ENCODE measurements around the gene GADL1. TPM values are rescaled to one million over a fixed set of nuclear protein-coding genes. Genes with fewer than 3 reads are reported as not detected.

GADL1 gene
- total RNA-seq, 2 donors from 2014 or later = not detected

- intact Hi-C loops (cut with DNase I) = no loop called here
- 68 to 81% methylated on average over 1 of the region's 1 CpG for WGBS, 2 donors
- H3K4me1 ChIP-seq = no peaks in the 10 kb centered on the region
- ATAC-seq = no peak
- no peak overlapping the region for H3K27ac ChIP-seq
- H3K4me3 ChIP-seq = no peak overlapping the region
- no peaks in the 10 kb centered on the region for H3K27me3 ChIP-seq
- no peak for DNase-seq
- TF ChIP-seq, protein P1, sequence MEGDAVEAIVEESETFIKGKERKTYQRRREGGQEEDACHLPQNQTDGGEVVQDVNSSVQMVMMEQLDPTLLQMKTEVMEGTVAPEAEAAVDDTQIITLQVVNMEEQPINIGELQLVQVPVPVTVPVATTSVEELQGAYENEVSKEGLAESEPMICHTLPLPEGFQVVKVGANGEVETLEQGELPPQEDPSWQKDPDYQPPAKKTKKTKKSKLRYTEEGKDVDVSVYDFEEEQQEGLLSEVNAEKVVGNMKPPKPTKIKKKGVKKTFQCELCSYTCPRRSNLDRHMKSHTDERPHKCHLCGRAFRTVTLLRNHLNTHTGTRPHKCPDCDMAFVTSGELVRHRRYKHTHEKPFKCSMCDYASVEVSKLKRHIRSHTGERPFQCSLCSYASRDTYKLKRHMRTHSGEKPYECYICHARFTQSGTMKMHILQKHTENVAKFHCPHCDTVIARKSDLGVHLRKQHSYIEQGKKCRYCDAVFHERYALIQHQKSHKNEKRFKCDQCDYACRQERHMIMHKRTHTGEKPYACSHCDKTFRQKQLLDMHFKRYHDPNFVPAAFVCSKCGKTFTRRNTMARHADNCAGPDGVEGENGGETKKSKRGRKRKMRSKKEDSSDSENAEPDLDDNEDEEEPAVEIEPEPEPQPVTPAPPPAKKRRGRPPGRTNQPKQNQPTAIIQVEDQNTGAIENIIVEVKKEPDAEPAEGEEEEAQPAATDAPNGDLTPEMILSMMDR (IDR thresholded peaks at IDR 0.05) = no peak
- TF ChIP-seq POLR2A (IDR thresholded peaks at IDR 0.05) = no peak
- no peaks in the 10 kb centered on the region for H3K36me3 ChIP-seq (replicated peaks in 1 of 2; ENCODE audit: insufficient read depth in 1 of 2, low read depth in 2 of 2)
- H3K9me3 ChIP-seq = no peaks in the 10 kb centered on the region
These were observed 161.3 kb downstream of the GADL1 start for GRCh38 chr3:30733209-30733608.

- Histone ChIP-seq H3K27ac (no peak overlapping the region), H3K27me3 (no peaks in the 10 kb centered on the region), H3K36me3 (replicated peaks in 1 of 2; ENCODE audit: insufficient read depth in 1 of 2, low read depth in 2 of 2) (no peaks in the 10 kb centered on the region), H3K4me1 (no peaks in the 10 kb centered on the region), H3K9me3 (no peaks in the 10 kb centered on the region), H3K4me3 (no peak overlapping the region)
- DNase-seq (no peak), ATAC-seq (no peak)
- no peak for TF ChIP-seq POLR2A (IDR thresholded peaks at IDR 0.05)
- TF ChIP-seq, protein P1 (IDR thresholded peaks at IDR 0.05) = no peak
- intact Hi-C loops (cut with DNase I) = no loop called here
- 80 to 89% methylated on average over 3 of the region's 3 CpGs for WGBS, 2 donors
These were observed 163.5 kb downstream of the GADL1 start for GRCh38 chr3:30730967-30731366.

DNA sequence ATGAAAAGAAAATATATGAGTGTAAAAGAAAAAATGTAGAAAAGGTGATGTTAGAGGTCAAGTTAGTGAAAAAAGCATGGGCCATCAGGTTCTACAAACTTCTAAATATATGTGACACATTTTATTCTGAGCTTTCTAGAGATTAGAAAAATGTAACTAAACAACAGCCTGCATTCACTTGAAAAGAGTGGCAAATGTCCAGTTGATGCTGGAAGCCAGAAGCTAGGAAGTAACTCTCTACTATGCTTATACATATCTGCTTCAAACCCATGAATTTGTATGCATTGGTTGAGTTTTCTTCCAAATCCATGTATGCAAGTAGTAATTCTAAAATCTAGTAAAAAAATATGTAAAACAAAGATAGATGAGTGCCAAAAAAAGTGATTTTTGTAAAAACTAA is 164.5 kb downstream of the GADL1 start:
- no peaks in the 10 kb centered on the region for H3K4me1 ChIP-seq
- DNase-seq = no peak
- H3K4me3 ChIP-seq = no peak overlapping the region
- TF ChIP-seq POLR2A (IDR thresholded peaks at IDR 0.05) = no peak
- TF ChIP-seq, protein P1 (IDR thresholded peaks at IDR 0.05) = no peak
- no peaks in the 10 kb centered on the region for H3K27me3 ChIP-seq
- H3K9me3 ChIP-seq = no peaks in the 10 kb centered on the region
- ATAC-seq = no peak
- H3K36me3 ChIP-seq (replicated peaks in 1 of 2; ENCODE audit: insufficient read depth in 1 of 2, low read depth in 2 of 2) = no peaks in the 10 kb centered on the region
- intact Hi-C loops (cut with DNase I) = no loop called here
- H3K27ac ChIP-seq = no peak overlapping the region

- Histone ChIP-seq H3K27me3 (no peaks in the 10 kb centered on the region), H3K9me3 (no peaks in the 10 kb centered on the region), H3K27ac (no peak overlapping the region), H3K4me3 (no peak overlapping the region), H3K36me3 (replicated peaks in 1 of 2; ENCODE audit: insufficient read depth in 1 of 2, low read depth in 2 of 2) (no peaks in the 10 kb centered on the region), H3K4me1 (no peaks in the 10 kb centered on the region)
- ATAC-seq (no peak), DNase-seq (no peak)
- WGBS, 2 donors = 84 to 90% methylated on average over 2 of the region's 2 CpGs
- intact Hi-C loops (cut with DNase I) = no loop called here
- TF ChIP-seq, protein P1 (IDR thresholded peaks at IDR 0.05) = no peak
- no peak for TF ChIP-seq POLR2A (IDR thresholded peaks at IDR 0.05)
These were observed 164.9 kb downstream of the GADL1 start for GRCh38 chr3:30729512-30729911.

- Histone ChIP-seq H3K4me1 (no peaks in the 10 kb centered on the region), H3K9me3 (no peaks in the 10 kb centered on the region), H3K27ac (no peak overlapping the region), H3K4me3 (no peak overlapping the region), H3K36me3 (replicated peaks in 1 of 2; ENCODE audit: insufficient read depth in 1 of 2, low read depth in 2 of 2) (no peaks in the 10 kb centered on the region), H3K27me3 (no peaks in the 10 kb centered on the region)
- WGBS, 2 donors = 78 to 94% methylated on average over 4 of the region's 4 CpGs
- ATAC-seq (no peak), DNase-seq (no peak)
- intact Hi-C loops (cut with DNase I) = no loop called here
- TF ChIP-seq POLR2A (IDR thresholded peaks at IDR 0.05) = no peak
- TF ChIP-seq, protein P1 (IDR thresholded peaks at IDR 0.05) = no peak
These were observed 166.3 kb downstream of the GADL1 start for GRCh38 chr3:30728143-30728542.
